SK-N-SH treated with all-trans-retinoic acid at 6 μM for 48 hours (cell line): Measurements from ENCODE around the gene PLIN1.
A peak's percentile ranks its signal among the peaks of the same experiment; 100 is the strongest.

Experiments
- ATAC-seq: fragments of 200-7000 bp; cut with Tn5 transposase; 3 replicates; pipeline ENCODE4 v1.9.1; 2020; ENCODE audit warnings: mild to moderate bottlenecking, moderate library complexity
- ARNTL ChIP-seq: fragments of 450-650 bp; formaldehyde crosslinking; IDR thresholded peaks from 2 replicates; pipeline ENCODE4 v1.5.0; 2020; ENCODE audit warnings: low read depth, mild to moderate bottlenecking, moderate library complexity, borderline replicate concordance
- CREB5 ChIP-seq: fragments of 250-450 bp; sonication (Bioruptor Pico); IDR thresholded peaks from 2 replicates; pipeline ENCODE4 v1.5.1; 2020; ENCODE audit warnings: low read depth, mild to moderate bottlenecking, moderate library complexity
- CSDC2 ChIP-seq: fragments of 250-450 bp; sonication (Bioruptor Pico); IDR thresholded peaks from 2 replicates; pipeline ENCODE4 v1.5.0; 2020; ENCODE audit warnings: mild to moderate bottlenecking, moderate library complexity
- CSRNP3 ChIP-seq: fragments of 250-450 bp; sonication (Bioruptor Pico); IDR thresholded peaks from 2 replicates; pipeline ENCODE4 v1.5.1; 2021; ENCODE audit warnings: mild to moderate bottlenecking, moderate library complexity
- ESRRG ChIP-seq: fragments of 250-450 bp; sonication (Bioruptor Pico); IDR thresholded peaks from 2 replicates; pipeline ENCODE4 v1.6.1; 2021; ENCODE audit warnings: mild to moderate bottlenecking
- GLIS3 ChIP-seq: fragments of 250-450 bp; sonication (Bioruptor Pico); IDR thresholded peaks from 2 replicates; pipeline ENCODE4 v1.5.0; 2020; ENCODE audit warnings: mild to moderate bottlenecking, moderate library complexity
- ISL1 ChIP-seq: fragments of 250-450 bp; sonication (Bioruptor Pico); IDR thresholded peaks from 2 replicates; pipeline ENCODE4 v2.1.2; 2022; ENCODE audit warnings: mild to moderate bottlenecking, moderate library complexity
- OSR1 ChIP-seq: fragments of 250-450 bp; sonication (Bioruptor Pico); IDR thresholded peaks from 2 replicates; pipeline ENCODE4 v1.8.0; 2022; ENCODE audit warnings: moderate library complexity, mild to moderate bottlenecking, inconsistent platforms
- PATZ1 ChIP-seq: fragments of 250-450 bp; sonication (Bioruptor Pico); IDR thresholded peaks from 2 replicates; pipeline ENCODE4 v1.8.0; 2020; ENCODE audit warnings: mild to moderate bottlenecking, moderate library complexity, borderline replicate concordance
- POU6F1 ChIP-seq: fragments of 250-450 bp; sonication (Bioruptor Pico); IDR thresholded peaks from 2 replicates; pipeline ENCODE4 v1.8.0; 2021; ENCODE audit warnings: low read depth, mild to moderate bottlenecking, moderate library complexity, borderline replicate concordance
- PPARA ChIP-seq: fragments of 250-450 bp; sonication (Bioruptor Pico); IDR thresholded peaks from 2 replicates; pipeline ENCODE4 v1.5.0; 2020; ENCODE audit warnings: mild to moderate bottlenecking, borderline replicate concordance
- TCF4 ChIP-seq: fragments of 250-450 bp; sonication (Bioruptor Pico); IDR thresholded peaks from 2 replicates; pipeline ENCODE4 v1.8.0; 2021; ENCODE audit warnings: mild to moderate bottlenecking, moderate library complexity, borderline replicate concordance
- TOX ChIP-seq: fragments of 250-450 bp; sonication (Bioruptor Pico); IDR thresholded peaks from 2 replicates; pipeline ENCODE4 v1.8.0; 2021; ENCODE audit warnings: mild to moderate bottlenecking, moderate library complexity, borderline replicate concordance
- TSHZ2 ChIP-seq: fragments of 250-450 bp; sonication (Bioruptor Pico); IDR thresholded peaks from 2 replicates; pipeline ENCODE4 v1.5.0; 2020; ENCODE audit warnings: mild to moderate bottlenecking, moderate library complexity
- ZC3H10 ChIP-seq: fragments of 250-450 bp; sonication (Bioruptor Pico); IDR thresholded peaks from 2 replicates; pipeline ENCODE4 v1.5.1; 2021; ENCODE audit warnings: mild to moderate bottlenecking, moderate library complexity
- ZFP3 ChIP-seq: fragments of 250-450 bp; sonication (Bioruptor Pico); IDR thresholded peaks from 2 replicates; pipeline ENCODE4 v1.5.0; 2020; ENCODE audit warnings: mild to moderate bottlenecking, moderate library complexity
- ZFP30 ChIP-seq: fragments of 450-650 bp; formaldehyde crosslinking; IDR thresholded peaks from 2 replicates; pipeline ENCODE4 v1.5.0; 2022; ENCODE audit warnings: mild to moderate bottlenecking, moderate library complexity
- ZNF565 ChIP-seq: fragments of 450-650 bp; formaldehyde crosslinking; conservative IDR thresholded peaks from 2 replicates; pipeline ENCODE4 v1.5.0; 2020; ENCODE audit warnings: low read depth, mild to moderate bottlenecking, moderate library complexity
- ZNF8 ChIP-seq: fragments of 450-650 bp; formaldehyde crosslinking; IDR thresholded peaks from 2 replicates; pipeline ENCODE4 v1.5.0; 2020; ENCODE audit warnings: mild to moderate bottlenecking, moderate library complexity

Gene PLIN1

GRCh38 chr15:89675606-89676005 is 3.6 kb downstream of the PLIN1 start:
- TF ChIP-seq ZFP3 (CRISPR knock-in tag) (no peak), CSDC2 (CRISPR knock-in tag) (no peak), ZNF565 (CRISPR knock-in tag) (no peak), GLIS3 (CRISPR knock-in tag) (no peak)
- ATAC-seq = no peak

GRCh38 chr15:89674526-89674925 is 4.6 kb downstream of the PLIN1 start:
- TF ChIP-seq ARNTL (CRISPR knock-in tag) = no peak
- ATAC-seq = no peak

- TF ChIP-seq ZNF565 (CRISPR knock-in tag) (no peak), CSRNP3 (no peak), TOX (CRISPR knock-in tag) (no peak)
- TF ChIP-seq, all 23 proteins: peak for 0
These were observed 6.0 kb downstream of the PLIN1 start for GRCh38 chr15:89673165-89673512.

GRCh38 chr15:89672221-89673164 is 6.7 kb downstream of the PLIN1 start:
- TF ChIP-seq ZFP30 (CRISPR knock-in tag) (no peak), ZNF565 (CRISPR knock-in tag) (no peak), GLIS3 (CRISPR knock-in tag) (no peak), ISL1 (CRISPR knock-in tag) (no peak), ESRRG (no peak), TOX (CRISPR knock-in tag) (no peak)
- ATAC-seq = peak; percentile 46

More at GRCh38 chr15:89673165-89673512, 6.0 kb downstream of the PLIN1 start:
- ATAC-seq = peak; percentile 75

- no peak for ATAC-seq
- TF ChIP-seq ZNF8 (CRISPR knock-in tag) (no peak), ZFP3 (CRISPR knock-in tag) (no peak), PPARA (CRISPR knock-in tag) (no peak), PATZ1 (CRISPR knock-in tag) (no peak), POU6F1 (CRISPR knock-in tag) (no peak), TCF4 (CRISPR knock-in tag) (no peak), ZC3H10 (CRISPR knock-in tag) (no peak), CSDC2 (CRISPR knock-in tag) (no peak)
These were observed 7.5 kb downstream of the PLIN1 start for GRCh38 chr15:89671687-89672086.

GRCh38 chr15:89670971-89671560 is 8.1 kb downstream of the PLIN1 start:
- ATAC-seq = no peak
- TF ChIP-seq CREB5 (CRISPR knock-in tag) (no peak), TSHZ2 (CRISPR knock-in tag) (no peak), TOX (CRISPR knock-in tag) (no peak), ESRRG (no peak), OSR1 (CRISPR knock-in tag) (no peak), ZFP3 (CRISPR knock-in tag) (no peak)
- TF ChIP-seq, all 23 proteins: peak for 0
